DMS 273 (cell line): Measurements from ENCODE around the gene NPTXR.

Experiments used
- DNase-seq: peaks from one replicate; lab custom pipeline; 2025; ENCODE audit not compliant: unreplicated experiment; lab: John Stamatoyannopoulos, UW

NPTXR gene

DNA sequence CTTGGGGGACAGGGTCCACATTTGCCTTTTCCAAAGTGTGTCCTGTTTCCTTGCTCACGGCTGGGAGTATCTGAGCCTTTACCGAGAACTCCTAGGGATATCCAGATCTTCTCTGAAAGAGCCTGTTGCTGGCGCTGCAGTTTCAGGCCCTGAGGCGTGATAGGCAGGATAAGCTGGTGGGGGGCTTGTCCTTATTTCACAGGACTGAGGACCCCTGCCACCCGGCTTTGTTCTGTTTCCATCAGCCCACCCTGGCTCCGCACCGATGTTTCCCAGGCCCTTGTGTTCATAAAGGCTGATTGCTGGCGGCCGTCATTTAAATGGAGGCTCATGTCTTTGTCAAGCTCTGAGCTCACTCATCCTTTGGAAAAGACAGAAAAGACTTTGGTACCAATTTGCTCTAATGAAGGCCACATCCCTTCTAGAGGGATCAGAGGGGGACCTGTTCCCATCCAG, 9.4 kb upstream of the NPTXR start:
- no peak for DNase-seq

DNA sequence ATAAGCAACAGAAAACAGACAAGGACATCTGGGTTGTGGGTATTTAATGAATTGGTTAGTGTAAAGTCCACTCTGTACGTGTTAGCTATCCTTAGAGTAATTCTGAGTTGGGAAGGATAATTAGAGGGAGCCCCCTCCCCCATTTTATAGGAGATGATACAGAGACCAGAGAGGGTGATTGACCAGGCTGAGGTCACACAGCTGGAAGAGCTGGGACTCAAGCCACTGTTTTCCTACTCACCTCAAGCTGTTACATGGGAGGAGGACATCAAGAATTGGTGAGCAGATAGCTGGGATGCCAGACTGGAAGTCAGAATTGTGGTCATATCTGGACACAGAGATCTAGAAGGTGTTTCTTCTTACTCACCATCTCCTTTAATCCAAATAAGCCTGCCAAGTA, 8.7 kb upstream of the NPTXR start:
- no peak for DNase-seq

DNA sequence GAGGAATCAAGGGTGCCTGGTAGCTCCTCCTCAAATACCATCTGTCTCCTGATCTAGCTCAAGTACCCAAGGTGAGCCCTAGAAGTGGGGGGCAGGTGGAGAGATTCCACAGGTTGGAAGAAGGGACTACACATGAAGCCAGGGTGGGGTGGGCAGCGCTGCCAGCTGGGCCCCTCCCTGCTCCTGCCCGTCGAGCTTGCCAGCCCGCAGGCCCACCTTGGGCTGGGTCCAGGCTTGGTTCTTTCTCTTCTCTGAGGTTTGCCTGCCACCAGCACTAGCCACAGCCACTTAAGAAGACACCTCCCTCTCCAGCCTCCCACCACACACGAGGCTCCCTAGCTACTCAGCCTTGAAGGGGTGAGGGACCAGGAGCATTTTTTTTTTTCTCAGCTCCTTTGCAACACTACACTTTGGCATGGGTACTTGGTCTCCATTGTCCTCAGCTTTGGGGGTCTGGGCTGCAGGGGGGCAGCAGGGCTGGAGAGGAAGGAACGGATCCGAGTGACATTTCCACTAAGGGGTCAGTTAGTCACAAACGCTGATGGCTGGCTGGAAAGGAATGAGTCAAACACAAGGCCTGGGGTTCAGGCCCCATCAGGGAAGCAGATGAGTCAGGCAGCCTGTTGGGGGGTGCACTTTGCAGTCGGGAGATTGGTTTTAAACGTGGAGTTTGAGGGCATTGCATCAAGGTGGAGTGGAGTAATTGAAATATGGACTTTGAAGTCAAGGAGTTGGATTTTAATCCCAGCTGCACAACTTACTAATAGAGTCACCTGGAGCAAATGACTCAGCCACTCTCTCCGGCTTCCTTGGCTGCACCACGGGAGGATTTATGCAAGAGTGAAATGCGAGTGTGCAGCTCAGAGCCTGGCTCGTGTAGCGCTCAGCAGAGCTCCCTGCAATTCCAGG, 7.4 kb upstream of the NPTXR start:
- no peak for DNase-seq

DNA sequence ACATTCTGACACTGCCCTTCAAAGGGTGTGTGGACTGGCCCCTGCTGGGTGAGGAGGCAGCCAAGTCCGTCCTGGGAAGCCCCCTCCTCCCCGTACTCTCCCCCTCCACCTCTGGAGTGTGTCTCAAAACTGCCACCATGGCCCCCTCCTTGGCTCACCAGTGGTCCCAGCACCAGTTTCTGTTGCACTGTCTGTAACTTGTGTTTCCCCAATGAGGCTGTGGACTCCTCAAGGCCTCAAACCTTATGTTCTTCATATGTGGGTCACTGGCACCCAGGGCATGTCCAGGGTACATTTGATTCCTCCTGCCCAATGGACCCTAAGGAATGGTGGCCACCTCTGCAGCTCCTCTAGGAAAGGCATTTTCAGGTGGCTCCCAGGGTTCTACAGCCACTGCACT, 6.6 kb upstream of the NPTXR start:
- no peak for DNase-seq

DNA sequence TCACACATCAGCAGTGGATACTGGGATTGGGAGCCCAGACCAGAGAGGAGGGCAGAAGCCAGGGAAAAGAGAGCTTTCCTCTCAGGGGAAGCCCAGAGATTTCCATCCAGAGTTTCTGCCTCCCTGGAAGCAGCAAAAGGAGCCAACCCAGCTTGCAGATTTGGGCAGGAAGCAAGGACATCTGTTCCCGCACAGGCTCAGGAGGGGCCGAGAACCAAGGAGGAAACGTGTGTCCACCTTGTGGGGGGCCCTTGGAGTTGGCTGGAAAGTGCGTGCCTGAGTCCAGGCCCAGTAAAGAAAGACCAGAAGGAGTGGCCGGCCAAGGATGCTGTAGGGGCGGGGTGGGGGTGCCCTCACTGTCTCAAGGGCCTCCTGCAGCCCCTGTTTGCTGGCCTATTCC, 6.0 kb upstream of the NPTXR start:
- no peak for DNase-seq

DNA sequence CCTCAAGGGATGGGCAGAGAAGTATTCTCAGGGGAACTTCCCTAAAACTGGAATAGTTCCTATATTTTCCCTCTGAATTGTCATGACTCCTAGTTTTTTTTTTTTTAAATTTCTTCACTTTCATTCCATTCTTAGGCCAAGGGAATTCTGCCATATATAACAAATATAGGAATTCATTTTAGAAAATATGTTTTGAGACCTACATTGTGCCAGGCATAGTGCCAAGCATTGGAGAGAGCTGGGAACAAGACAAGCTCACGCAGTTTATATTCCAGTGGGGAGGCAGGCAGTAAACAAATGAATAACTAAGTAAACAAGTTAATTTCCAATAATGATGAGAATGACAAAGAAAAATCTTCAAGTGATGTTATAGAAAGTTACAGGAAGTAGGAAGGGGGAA, 2.6 kb upstream of the NPTXR start:
- no peak for DNase-seq

DNA sequence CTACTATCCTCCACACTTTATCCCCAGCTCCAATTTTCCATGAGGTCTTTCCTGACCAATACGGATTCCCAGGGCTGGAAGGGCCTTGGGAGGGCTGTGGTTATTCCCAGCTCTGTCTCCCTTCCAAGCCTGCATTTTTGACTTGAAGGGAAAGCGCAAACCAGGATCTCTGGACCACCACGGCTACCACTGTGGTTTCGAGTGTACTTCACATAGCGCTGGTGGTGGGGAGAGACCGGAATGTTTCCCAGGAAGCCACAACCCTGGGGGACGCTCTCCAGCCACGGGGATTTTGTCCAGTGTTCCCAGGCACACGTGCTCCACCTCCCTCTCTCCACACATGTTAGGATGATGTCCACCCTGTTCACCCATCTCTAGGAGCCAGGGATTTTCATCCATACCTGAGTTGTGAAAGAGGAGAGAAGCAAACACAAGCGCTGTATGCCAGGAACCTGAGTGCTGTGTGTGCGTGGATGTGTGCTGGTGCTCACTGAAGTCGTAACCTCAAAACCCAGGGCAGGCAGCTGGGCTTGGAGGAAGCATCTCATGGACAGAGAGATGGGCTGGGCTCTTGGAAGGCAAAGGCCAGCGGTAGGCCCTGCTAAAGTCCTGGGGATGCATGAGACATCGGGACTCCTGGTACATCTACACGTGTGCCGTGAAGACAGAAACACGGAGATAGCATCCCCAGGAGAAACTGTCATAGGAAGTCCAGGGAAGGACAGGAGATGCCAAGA, 1.3 kb upstream of the NPTXR start:
- no peak for DNase-seq

DNA sequence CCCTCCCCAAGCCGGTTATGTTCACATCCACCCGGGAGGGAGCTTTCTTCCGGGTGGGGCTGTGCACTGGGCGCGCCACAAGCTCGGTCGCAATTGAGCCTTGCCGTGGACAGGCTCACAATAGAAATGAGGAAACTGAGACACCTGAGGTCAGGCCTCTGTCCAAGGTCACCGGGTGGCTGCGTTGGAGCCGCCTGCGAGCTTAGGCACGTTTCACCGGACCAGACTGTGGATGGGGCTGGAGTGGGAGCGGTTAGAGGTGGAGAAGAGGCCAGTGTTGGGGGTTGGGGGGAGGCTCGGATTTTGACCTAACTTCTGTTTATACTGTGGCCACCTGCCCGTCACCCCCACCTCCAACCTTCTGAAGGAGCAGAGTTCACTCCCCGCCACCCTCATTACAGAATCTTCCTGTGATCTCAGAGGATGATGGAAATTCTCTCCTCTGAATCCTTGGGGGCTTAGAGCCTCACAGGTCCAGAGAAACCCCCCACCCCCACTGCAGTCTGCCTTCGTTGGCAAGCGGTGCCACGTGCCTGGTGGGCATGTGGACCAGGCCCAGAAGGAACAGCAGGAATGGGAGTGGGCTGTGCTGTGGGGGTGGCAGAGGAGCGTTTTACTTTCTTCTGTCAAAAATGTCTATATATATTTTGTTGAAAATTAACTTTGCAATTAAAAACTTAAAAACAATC, 631 bp upstream of the NPTXR start:
- DNase-seq: no peak

DNA sequence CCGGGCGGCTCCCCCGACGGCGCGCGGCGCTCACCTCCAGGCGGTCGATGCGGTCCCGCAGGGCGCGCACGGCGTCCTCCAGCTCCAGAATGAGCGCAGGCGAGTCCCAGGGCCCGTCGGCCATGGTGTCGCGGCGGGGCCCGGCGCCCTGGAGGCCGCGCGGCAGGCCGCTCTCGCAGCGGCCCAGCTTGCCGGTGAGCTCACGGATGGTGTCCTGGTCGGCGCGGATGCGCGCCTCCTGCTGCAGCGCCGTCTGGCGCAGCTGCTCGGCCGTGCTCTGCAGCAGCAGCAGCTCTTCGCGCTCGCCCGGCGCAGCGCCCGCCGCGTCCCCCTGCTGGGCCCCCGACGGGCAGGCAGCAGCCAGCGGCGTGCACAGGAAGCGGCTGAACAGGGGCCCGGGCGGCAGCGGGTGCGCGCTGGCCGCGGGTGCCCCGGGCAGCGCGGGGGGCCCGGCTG, 599 bp downstream of the NPTXR start:
- peak; percentile 89 for DNase-seq

DNA sequence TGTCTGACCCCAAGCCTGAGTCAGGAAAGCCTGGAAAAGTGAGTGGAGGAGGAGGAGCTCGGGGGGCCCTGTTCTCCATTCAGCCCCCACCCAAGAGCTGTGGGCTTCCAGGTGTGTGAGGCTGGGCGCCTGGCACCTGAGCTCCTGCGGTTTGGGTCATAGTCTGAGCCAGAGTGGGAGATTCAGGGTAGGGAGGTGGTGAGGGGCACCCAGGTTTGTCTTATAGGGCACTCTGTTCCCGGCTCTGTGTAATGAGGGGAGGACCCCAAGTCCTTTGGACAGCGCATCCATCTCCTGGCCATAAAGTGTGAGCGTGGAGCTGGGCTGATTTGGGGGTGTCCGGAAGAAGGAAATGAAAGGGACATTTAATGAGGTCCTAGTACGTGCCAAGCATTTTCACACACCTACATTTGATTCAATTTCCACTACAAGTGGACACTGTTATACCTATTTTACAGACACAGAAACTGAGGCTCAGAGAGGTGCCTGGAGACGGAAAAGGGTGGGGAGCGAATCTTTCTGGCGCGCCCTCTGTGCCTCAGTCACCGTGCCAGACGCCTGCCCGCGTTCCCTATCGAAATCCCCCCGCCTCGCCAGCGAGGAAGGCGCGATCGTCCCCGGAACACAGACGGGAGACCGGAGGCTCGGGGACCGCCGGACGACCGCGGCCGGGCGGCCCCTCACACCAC, 1.2 kb downstream of the NPTXR start:
- DNase-seq: no peak

DNA sequence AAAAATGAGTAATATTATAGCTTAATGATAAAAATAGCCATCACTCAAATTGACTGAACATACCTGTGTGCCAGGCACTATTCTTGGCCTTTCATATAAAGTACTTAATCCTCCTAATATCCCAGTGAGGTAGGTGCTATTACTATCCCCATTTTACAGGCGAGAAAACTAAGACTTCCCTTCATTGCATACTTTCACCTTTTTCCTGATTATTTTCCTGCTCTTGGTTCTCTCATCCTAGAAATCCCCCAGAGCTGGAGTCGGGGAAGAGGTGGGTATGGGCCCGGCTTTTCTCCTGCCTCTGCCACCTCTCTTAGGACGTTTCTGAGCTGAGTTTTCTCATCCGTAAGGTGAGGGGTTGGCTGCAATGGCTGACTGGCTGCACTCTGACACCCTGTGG, 2.2 kb downstream of the NPTXR start:
- DNase-seq: no peak

DNA sequence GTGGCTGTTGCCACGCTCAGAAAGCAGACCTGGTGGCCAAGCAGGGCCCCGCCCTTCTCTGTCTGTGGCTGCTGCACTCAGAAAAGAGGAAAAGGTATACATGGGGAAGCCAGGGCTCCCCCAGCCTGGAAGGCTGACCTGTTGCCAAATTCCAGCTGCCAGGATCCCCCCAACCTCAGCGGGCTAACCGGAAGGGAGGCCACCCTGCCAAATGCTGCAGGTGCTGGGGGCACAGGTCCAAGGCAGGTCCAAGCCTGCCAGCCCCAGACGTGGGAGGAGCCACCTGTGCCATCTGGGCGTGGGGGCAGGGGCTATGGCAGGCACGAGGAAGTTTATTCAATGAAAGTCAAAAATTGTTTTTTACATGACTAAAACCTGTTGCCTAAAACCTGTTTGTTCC, 2.6 kb downstream of the NPTXR start:
- DNase-seq: peak; percentile 46

DNA sequence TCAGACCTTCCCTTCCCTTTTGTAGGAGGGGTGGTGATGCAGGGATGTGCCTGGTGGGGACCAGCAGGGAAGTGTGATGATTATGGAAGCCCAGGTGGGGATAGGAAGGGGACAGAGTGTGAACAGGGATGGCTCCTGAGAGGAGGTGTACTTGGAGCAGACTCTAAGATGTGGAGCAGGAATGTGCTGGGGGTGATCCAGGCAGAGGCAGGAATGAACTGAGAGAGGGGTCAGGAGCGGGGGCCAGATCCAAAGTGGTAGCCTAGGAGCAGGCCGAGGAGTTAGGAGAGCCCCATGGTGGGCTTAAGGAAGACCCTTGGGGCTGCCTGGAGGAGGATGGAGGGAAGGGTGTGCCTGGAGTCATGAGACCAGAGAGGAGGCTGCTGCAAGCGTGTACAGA, 3.7 kb downstream of the NPTXR start:
- no peak for DNase-seq

DNA sequence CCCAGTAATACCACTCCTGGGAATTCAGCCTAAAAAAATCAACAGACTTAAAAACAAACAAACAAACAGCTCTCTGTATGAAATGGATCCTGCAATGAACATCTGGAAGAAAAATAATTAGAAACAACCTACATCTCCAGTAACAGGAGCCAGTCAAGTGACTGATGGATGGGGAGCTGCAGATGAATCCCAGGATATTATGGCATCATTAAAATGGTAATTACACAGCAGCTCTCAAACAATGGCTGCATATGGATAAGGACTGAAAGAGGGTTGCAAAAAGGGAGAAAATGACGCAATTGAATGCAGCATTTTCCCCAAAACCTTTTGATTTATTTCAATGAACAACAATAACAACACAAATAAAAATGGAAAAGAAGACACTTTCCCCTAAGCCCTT, 4.1 kb downstream of the NPTXR start:
- DNase-seq: no peak

DNA sequence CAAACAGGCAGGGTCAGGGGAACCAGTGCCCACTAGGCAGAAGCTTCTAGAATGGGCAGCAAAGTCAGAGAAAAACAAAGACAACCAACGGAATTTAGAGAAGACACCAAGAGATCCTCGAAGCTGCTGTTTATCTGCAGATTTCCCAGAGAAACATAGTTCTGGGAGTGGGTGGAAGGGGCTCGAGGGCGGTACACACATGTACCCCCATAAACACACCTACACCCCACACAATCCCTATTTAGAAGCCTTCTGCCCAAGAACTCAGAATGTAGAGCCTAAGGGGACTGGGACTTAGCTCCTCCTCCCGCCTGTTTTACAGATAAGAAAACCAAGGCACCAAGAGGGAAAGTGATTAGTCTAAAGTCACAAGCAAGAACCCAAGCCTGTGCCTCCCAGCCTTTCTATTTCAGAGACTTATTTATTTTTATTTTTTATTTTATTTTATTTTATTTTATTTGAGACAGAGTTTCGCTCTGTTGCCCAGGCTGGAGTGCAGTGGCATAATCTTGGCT, 6.4 kb downstream of the NPTXR start:
- no peak for DNase-seq

DNA sequence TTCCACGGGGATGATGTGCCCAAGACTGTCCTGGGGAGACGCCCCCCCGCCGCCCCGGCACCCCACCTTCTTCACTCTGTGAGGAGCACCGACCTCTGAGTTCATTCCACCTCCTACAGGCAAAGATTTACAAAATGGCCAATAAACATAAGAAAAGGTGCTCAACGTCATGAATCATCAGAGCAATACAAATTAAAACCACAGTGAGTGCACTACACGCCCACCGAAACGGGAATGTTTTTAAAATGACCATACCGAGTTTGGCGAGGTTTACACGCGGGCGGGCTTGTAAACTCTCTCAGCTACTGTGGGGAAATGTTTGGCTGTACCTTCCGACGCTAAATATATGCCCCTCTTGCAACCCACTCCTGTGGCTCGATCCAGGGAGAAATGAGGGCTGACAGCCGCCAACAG, 7.9 kb downstream of the NPTXR start:
- DNase-seq: no peak

DNA sequence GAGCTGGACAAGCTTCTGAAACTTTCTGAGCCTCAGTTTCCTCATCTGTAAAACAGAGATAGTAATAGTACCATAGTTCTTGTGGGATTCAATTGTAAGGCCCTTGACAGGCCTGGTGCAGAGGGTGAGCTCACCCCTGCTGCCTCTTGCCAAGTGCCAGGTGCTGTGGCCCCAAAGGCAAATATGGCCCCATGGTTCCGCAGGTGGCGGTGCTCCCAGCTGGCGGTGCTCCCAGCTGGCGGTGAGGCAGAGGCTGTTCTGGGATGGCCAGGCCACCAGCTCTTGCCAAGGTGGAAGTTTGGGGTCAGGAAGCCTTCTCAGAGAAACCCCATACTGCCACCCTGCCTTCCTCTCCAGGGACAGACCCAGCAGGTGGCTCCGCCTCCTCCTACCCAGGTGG, 8.8 kb downstream of the NPTXR start:
- no peak for DNase-seq

DNA sequence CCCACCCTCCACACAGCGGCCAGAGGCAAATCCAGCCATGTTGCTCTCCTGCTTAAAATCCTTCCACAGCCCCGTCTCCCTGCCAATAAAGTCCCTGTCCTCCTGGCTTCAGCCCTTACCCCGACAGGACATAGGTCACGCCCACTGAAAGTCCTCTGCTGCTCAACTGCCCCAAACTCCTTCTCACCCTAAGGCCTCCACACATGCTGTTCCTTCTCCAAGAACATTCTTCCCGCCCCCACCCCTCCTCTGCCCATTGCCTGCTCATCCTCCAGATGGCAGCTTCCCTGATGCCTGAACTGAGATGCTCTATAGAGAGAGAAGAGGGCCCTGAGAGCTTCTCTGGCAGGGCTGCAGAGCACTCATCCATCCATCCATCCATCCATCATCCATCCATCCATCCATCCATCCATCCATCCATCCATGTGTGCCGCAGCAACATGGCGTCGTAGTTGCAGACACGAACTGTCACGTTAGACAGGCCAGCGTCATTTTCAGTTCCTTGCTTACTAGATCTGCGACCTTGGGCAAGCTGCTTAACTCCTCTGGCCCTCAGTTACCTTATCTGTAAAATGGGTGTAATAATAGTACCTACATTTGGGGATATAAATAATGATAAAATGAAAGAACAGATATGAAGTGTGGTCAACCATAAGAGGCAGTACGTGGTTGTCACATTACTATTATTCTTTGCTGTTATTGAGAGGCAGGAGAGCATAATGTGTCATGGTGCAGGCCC, 9.4 kb downstream of the NPTXR start:
- DNase-seq: peak; percentile 24

DNA sequence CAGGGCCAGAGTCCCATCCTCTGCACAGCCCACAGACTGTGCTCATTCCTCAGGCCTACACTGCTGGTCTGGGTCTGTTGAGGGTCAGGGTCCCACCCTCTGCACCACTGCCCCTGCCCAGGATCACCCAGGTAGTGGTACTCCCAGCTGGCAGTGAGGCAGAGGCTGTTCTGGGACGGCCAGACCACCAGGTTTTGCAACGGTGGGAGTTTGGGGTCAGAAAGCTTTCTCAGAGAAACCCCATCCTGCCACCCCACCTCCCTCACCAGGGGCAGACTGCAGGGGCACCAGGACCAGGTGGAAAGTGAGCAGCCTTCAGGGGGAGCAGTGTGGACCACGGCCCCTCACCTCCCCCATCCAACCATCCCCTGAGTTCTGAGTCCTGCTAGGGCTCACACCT, 10.8 kb downstream of the NPTXR start:
- DNase-seq: no peak
